ENCODE data around the gene NAALADL2.

DNA sequence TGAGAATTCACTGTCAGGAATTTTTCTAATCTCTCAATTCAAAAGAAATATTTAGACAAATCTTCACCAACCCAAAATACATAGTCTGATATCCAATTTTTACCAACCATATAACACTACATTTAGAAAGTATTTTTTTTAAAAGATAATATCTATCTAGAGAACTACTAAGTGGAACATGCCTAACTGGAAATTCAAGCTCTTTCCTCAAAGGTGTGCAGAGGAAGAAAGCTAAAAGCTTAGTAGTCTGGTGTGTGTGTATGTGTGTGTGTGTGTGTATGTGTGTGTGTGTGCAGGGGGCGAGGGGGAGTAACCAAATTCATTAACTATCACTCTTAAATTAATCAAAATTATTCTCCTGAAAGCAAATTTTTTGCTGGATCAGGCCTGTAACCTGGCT is 797.3 kb downstream of the NAALADL2 start:
- TF ChIP-seq, protein P1, sequence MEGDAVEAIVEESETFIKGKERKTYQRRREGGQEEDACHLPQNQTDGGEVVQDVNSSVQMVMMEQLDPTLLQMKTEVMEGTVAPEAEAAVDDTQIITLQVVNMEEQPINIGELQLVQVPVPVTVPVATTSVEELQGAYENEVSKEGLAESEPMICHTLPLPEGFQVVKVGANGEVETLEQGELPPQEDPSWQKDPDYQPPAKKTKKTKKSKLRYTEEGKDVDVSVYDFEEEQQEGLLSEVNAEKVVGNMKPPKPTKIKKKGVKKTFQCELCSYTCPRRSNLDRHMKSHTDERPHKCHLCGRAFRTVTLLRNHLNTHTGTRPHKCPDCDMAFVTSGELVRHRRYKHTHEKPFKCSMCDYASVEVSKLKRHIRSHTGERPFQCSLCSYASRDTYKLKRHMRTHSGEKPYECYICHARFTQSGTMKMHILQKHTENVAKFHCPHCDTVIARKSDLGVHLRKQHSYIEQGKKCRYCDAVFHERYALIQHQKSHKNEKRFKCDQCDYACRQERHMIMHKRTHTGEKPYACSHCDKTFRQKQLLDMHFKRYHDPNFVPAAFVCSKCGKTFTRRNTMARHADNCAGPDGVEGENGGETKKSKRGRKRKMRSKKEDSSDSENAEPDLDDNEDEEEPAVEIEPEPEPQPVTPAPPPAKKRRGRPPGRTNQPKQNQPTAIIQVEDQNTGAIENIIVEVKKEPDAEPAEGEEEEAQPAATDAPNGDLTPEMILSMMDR (conservative IDR thresholded peaks at IDR 0.05; ENCODE audit: low read depth, low read length), result no peak
- TF ChIP-seq EZH2 (IDR thresholded peaks at IDR 0.05; ENCODE audit: low read length, unreplicated experiment), result no peak
